ENCODE measurements around the gene RERE.

GRCh38 chr1:8525216-8525557, 292.3 kb downstream of the RERE start:
- TF ChIP-seq POLR2AphosphoS5 (IDR thresholded peaks at IDR 0.05; ENCODE audit: low read depth, low read length) (no peak), POLR2A (IDR thresholded peaks at IDR 0.05; ENCODE audit: low read depth, low read length) (no peak), TAF1 (IDR thresholded peaks at IDR 0.05; ENCODE audit: borderline replicate concordance, low read depth, low read length) (no peak)
